ENCODE measurements around the gene HECTD2. TPM values are rescaled to one million over a fixed set of nuclear protein-coding genes. Genes with fewer than 3 reads are reported as not detected.

The HECTD2 gene
- total RNA-seq, 1 donor from 2014 or later: 6.0 TPM

DNA sequence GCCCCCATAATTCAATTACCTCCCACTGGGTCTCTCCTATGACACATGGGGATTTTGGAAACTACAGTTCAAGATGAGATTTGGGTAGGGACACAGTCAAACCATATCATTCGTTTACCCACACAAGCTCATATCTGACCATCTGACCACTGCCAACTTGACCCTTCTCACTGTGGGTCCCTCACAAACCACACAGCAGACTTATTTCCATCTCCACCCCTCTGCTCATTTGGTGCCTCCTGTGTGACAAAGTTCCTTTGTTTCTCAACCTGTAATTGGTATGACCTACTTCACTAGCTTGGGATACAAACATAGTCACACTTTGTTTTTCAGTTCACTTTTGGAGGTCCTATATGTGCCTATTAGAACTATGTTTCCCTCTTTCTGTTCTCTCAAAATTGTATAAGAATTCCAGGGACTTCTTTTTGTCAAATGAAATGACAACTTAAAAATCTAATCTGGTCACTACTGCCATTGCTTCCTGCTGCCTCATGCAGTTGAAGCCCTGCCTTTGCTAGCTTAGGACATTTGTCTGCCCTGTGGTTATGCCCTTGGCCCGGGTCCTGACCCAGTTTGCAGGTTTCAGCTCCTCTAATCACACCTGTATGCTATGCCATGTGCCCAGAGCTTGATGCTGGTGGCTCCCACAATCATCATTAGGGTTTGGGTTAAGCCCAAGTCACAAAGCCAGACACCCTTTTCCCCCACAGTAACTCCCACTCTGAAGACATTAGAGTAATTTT, 152.9 kb downstream of the HECTD2 start:
- TF ChIP-seq, protein P1, sequence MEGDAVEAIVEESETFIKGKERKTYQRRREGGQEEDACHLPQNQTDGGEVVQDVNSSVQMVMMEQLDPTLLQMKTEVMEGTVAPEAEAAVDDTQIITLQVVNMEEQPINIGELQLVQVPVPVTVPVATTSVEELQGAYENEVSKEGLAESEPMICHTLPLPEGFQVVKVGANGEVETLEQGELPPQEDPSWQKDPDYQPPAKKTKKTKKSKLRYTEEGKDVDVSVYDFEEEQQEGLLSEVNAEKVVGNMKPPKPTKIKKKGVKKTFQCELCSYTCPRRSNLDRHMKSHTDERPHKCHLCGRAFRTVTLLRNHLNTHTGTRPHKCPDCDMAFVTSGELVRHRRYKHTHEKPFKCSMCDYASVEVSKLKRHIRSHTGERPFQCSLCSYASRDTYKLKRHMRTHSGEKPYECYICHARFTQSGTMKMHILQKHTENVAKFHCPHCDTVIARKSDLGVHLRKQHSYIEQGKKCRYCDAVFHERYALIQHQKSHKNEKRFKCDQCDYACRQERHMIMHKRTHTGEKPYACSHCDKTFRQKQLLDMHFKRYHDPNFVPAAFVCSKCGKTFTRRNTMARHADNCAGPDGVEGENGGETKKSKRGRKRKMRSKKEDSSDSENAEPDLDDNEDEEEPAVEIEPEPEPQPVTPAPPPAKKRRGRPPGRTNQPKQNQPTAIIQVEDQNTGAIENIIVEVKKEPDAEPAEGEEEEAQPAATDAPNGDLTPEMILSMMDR (IDR thresholded peaks at IDR 0.05; ENCODE audit: borderline replicate concordance): no peak
- Histone ChIP-seq H3K36me3 (no peaks in the 10 kb centered on the region), H3K4me3 (no peak overlapping the region), H3K9me3 (replicated peaks) (no peaks in the 10 kb centered on the region), H3K27ac (replicated peaks) (peak overlapping the region; percentile 48), H3K27me3 (ENCODE audit: low read depth) (no peaks in the 10 kb centered on the region), H3K4me1 (peaks cover 26% of the 10 kb centered on the region)
- no peak for DNase-seq
- intact Hi-C loops (cut with micrococcal nuclease): loop anchor here (5.0 kb wide), 1 partner anchor 74 kb away; no protein-coding TSS in a partner anchor

DNA sequence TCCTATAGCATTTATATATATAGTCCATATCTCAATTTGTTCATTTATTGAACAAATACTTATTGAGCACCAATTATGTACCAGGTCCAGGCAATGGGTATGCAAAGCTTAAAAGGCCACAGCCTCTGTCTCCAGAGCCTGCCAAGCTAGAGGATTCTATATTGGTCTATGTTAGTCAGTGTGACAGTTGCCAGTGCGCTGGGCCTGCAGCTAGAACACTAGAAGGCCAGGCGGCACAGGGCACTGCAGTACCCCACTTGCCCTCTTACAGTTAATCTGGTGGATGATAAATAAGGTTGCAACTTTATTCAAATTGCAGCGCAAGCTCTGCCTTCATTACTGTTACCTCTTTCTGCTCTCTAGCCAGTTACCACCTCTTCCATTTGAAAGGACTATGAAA, 153.9 kb downstream of the HECTD2 start:
- intact Hi-C loops (cut with micrococcal nuclease): loop anchor here (5.0 kb wide), 1 partner anchor 73 kb away; no protein-coding TSS in a partner anchor

More for the DNA sequence above, 153.9 kb downstream of the HECTD2 start:
- H3K4me3 ChIP-seq: no peak overlapping the region
- TF ChIP-seq, protein P1 (IDR thresholded peaks at IDR 0.05; ENCODE audit: borderline replicate concordance): peak; percentile 34
- H3K36me3 ChIP-seq: no peaks in the 10 kb centered on the region
- no peak for DNase-seq
- peaks cover 23% of the 10 kb centered on the region for H3K4me1 ChIP-seq
- no peaks in the 10 kb centered on the region for H3K27me3 ChIP-seq (ENCODE audit: low read depth)
- no peaks in the 10 kb centered on the region for H3K9me3 ChIP-seq (replicated peaks)
- peak overlapping the region; percentile 48 for H3K27ac ChIP-seq (replicated peaks)

Other genes with a start within 250 kb of the HECTD2 start
- gene PCGF5, start 189.7 kb upstream of the HECTD2 start, total RNA-seq: 61.0 TPM
- gene PPP1R3C, start 222.7 kb downstream of the HECTD2 start, total RNA-seq: 236 TPM